ENCODE measurements around the gene VANGL1.

VANGL1 gene

GRCh38 chr1:115644109-115644508 lies 2.3 kb downstream of the VANGL1 start:
- H3K27ac ChIP-seq: no peak overlapping the region
- H3K9ac ChIP-seq: no peak overlapping the region; the same call in 1 of the 2 replicates
- no peak overlapping the region for H3K4me3 ChIP-seq (IDR thresholded peaks at IDR 0.05; ENCODE audit: insufficient read depth, low read depth, low read length)
- H3K79me2 ChIP-seq (ENCODE audit: insufficient read depth, low read depth): peaks cover 50% of the 10 kb centered on the region
- H3K4me1 ChIP-seq (ENCODE audit: low read depth, poor library complexity, severe bottlenecking): peaks cover 48% of the 10 kb centered on the region
- no peak for TF ChIP-seq CTCF (conservative IDR thresholded peaks at IDR 0.05; ENCODE audit: low read depth, low read length)
- no peak overlapping the region for H2AFZ ChIP-seq (ENCODE audit: low read depth)
- no peaks in the 10 kb centered on the region for H3K36me3 ChIP-seq (ENCODE audit: insufficient read depth)
- no peaks in the 10 kb centered on the region for H4K20me1 ChIP-seq (ENCODE audit: insufficient read depth)
- H3K4me2 ChIP-seq: peak overlapping the region; percentile 89
- H3K27me3 ChIP-seq (ENCODE audit: insufficient read depth, low read depth): no peaks in the 10 kb centered on the region

GRCh38 chr1:115647047-115647446 lies 5.3 kb downstream of the VANGL1 start:
- Histone ChIP-seq H3K36me3 (ENCODE audit: insufficient read depth) (no peaks in the 10 kb centered on the region), H4K20me1 (ENCODE audit: insufficient read depth) (no peaks in the 10 kb centered on the region), H3K4me3 (IDR thresholded peaks at IDR 0.05; ENCODE audit: insufficient read depth, low read depth, low read length) (no peak overlapping the region), H2AFZ (ENCODE audit: low read depth) (no peak overlapping the region), H3K4me2 (0 out of 2 replicates have a peak overlapping the region, but pooled peaks have one; percentile 88), H3K9ac (no peak overlapping the region), H3K4me1 (ENCODE audit: low read depth, poor library complexity, severe bottlenecking) (peaks cover 71% of the 10 kb centered on the region), H3K79me2 (ENCODE audit: insufficient read depth, low read depth) (peaks cover 61% of the 10 kb centered on the region), H3K27ac (no peak overlapping the region), H3K27me3 (ENCODE audit: insufficient read depth, low read depth) (no peaks in the 10 kb centered on the region)
- no peak for TF ChIP-seq CTCF (conservative IDR thresholded peaks at IDR 0.05; ENCODE audit: low read depth, low read length)

- peak overlapping the region; percentile 88; the same call in 1 of the 2 replicates for H3K27ac ChIP-seq
- H3K79me2 ChIP-seq (ENCODE audit: insufficient read depth, low read depth): peaks cover 61% of the 10 kb centered on the region
- H3K9ac ChIP-seq: no peak overlapping the region
- no peak overlapping the region for H2AFZ ChIP-seq (ENCODE audit: low read depth)
- no peak overlapping the region for H3K4me3 ChIP-seq (IDR thresholded peaks at IDR 0.05; ENCODE audit: insufficient read depth, low read depth, low read length)
- peaks cover 71% of the 10 kb centered on the region for H3K4me1 ChIP-seq (ENCODE audit: low read depth, poor library complexity, severe bottlenecking)
- H3K36me3 ChIP-seq (ENCODE audit: insufficient read depth): no peaks in the 10 kb centered on the region
- no peaks in the 10 kb centered on the region for H3K27me3 ChIP-seq (ENCODE audit: insufficient read depth, low read depth)
- no peak for TF ChIP-seq CTCF (conservative IDR thresholded peaks at IDR 0.05; ENCODE audit: low read depth, low read length)
- no peaks in the 10 kb centered on the region for H4K20me1 ChIP-seq (ENCODE audit: insufficient read depth)
- H3K4me2 ChIP-seq: peak overlapping the region; percentile 88; the same call in 1 of the 2 replicates
These were observed 5.7 kb downstream of the VANGL1 start for GRCh38 chr1:115647507-115647906.

- peak overlapping the region; percentile 88 for H3K4me2 ChIP-seq
These were observed 6.3 kb downstream of the VANGL1 start for GRCh38 chr1:115647919-115648650.

More at GRCh38 chr1:115647919-115648650, 6.3 kb downstream of the VANGL1 start:
- Histone ChIP-seq H3K79me2 (ENCODE audit: insufficient read depth, low read depth) (peaks cover 60% of the 10 kb centered on the region), H3K27me3 (ENCODE audit: insufficient read depth, low read depth) (no peaks in the 10 kb centered on the region), H3K4me1 (ENCODE audit: low read depth, poor library complexity, severe bottlenecking) (peaks cover 71% of the 10 kb centered on the region), H3K9ac (peak overlapping the region; percentile 45; the same call in 1 of the 2 replicates), H4K20me1 (ENCODE audit: insufficient read depth) (no peaks in the 10 kb centered on the region), H3K27ac (peak overlapping the region; percentile 88), H3K36me3 (ENCODE audit: insufficient read depth) (no peaks in the 10 kb centered on the region), H2AFZ (ENCODE audit: low read depth) (no peak overlapping the region), H3K4me3 (IDR thresholded peaks at IDR 0.05; ENCODE audit: insufficient read depth, low read depth, low read length) (no peak overlapping the region)
- TF ChIP-seq CTCF (conservative IDR thresholded peaks at IDR 0.05; ENCODE audit: low read depth, low read length): no peak
